ENCODE data around the gene COX6B1.
"Not testable (repeated sequence)": the region's sequence is repeated elsewhere in the genome, so short reads cannot be mapped to it uniquely, and the experiment has no call there.

COX6B1 gene

GRCh38 chr19:35636651-35637050 lies 11.5 kb upstream of the COX6B1 start:
- DNase-seq: no peak

- no peak for DNase-seq
Observed at GRCh38 chr19:35637165-35637564, 11.0 kb upstream of the COX6B1 start.

GRCh38 chr19:35639321-35639639 lies 8.8 kb upstream of the COX6B1 start:
- DNase-seq: no peak

GRCh38 chr19:35639863-35640262 lies 8.3 kb upstream of the COX6B1 start:
- DNase-seq: no peak

- DNase-seq: peak; percentile 23
Observed at GRCh38 chr19:35641515-35642151, 6.5 kb upstream of the COX6B1 start, which contains the start of gene ETV2. Gene ETV2, plus strand, starts transcription at chr19:35641745. Its CDS starts 716 bp downstream, at chr19:35642461.

- no peak for DNase-seq
Observed at GRCh38 chr19:35642312-35642711, 5.8 kb upstream of the COX6B1 start.

- no peak for DNase-seq
Observed at GRCh38 chr19:35642798-35643254, 5.3 kb upstream of the COX6B1 start.

GRCh38 chr19:35643255-35644205 lies 4.6 kb upstream of the COX6B1 start:
- DNase-seq: peak; percentile 80

GRCh38 chr19:35644206-35644986 lies 3.7 kb upstream of the COX6B1 start:
- peak; percentile 95 for DNase-seq

GRCh38 chr19:35644987-35645679 lies 3.0 kb upstream of the COX6B1 start:
- peak; percentile 84 for DNase-seq

- no peak for DNase-seq
Observed at GRCh38 chr19:35645680-35646511, 2.2 kb upstream of the COX6B1 start.

GRCh38 chr19:35650581-35650980 lies 2.5 kb downstream of the COX6B1 start:
- no peak for DNase-seq

- DNase-seq: not testable (repeated sequence)
Observed at GRCh38 chr19:35654828-35655227, 6.7 kb downstream of the COX6B1 start.

- no peak for DNase-seq
Observed at GRCh38 chr19:35655600-35655999, 7.5 kb downstream of the COX6B1 start.

- DNase-seq: no peak
Observed at GRCh38 chr19:35656700-35657099, 8.6 kb downstream of the COX6B1 start.

- no peak for DNase-seq
Observed at GRCh38 chr19:35657904-35658700, 10.0 kb downstream of the COX6B1 start.

GRCh38 chr19:35661995-35662340 lies 13.8 kb downstream of the COX6B1 start:
- DNase-seq: no peak

- no peak for DNase-seq
Observed at GRCh38 chr19:35663981-35664380, 15.9 kb downstream of the COX6B1 start.

- DNase-seq: no peak
Observed at GRCh38 chr19:35665157-35665556, 17.0 kb downstream of the COX6B1 start.

GRCh38 chr19:35665604-35666003 lies 17.5 kb downstream of the COX6B1 start:
- no peak for DNase-seq

Data from activated naive CD4-positive, alpha-beta T cell treated with anti-CD3 and anti-CD28 coated beads, Interleukin-2, amount 50 U/mL, for 16 hours (primary cell).